ENCODE data around the gene BRSK2.

Gene BRSK2

DNA sequence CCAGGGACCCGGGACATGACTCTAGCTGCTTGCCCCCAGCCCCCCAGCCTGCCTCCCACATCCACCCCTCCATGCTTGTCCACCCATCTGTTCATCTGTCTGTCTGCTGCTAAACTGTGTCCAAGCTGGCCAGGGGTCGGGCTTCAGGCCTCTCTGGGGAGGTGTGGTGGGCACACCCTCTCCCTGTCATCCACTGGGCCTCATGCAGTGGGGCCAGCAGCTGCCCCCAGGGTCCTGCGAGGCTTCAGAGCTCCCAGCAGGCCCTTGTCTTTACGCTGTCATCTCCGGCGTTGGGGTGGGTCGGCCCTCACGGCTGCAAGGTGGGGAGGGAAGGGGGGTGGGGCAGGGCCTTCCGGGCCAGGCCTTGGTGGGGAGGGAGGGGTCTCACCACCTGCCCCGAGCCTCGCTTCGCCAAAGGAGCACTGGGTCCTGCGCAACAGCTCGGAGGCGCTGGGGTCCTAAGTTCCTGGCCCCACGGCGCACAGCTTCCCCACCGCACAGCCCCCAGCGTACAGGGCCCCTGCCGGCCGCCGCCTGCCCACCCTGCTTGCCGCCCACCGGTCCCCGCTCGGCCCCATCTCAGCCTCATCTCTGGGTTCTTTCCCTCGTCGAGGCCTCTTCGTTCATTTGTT is 70.1 kb downstream of the BRSK2 start:
- Histone ChIP-seq H3K9me2 (replicated peaks; ENCODE audit: insufficient read depth, low read length) (no peaks in the 10 kb centered on the region), H3K79me2 (ENCODE audit: low read length) (no peaks in the 10 kb centered on the region), H4K20me1 (ENCODE audit: insufficient read depth, low read length) (no peaks in the 10 kb centered on the region), H2AFZ (ENCODE audit: low read length) (no peak overlapping the region), H3K36me3 (replicated peaks; ENCODE audit: insufficient read depth, low read length) (no peaks in the 10 kb centered on the region), H3K9me3 (replicated peaks; ENCODE audit: insufficient read depth, low read length) (no peaks in the 10 kb centered on the region), H3K4me2 (ENCODE audit: low read depth, low read length) (no peak overlapping the region), H3K9ac (ENCODE audit: low read length) (no peak overlapping the region), H3F3A (ENCODE audit: insufficient read depth, low read length) (no peaks in the 10 kb centered on the region), H3K4me1 (ENCODE audit: low read length) (no peaks in the 10 kb centered on the region), H3K27ac (ENCODE audit: low read length) (no peak overlapping the region), H3K4me3 (ENCODE audit: low read length) (no peak overlapping the region), H3K27me3 (replicated peaks; ENCODE audit: insufficient read depth, low read length) (peaks cover under 1% of the 10 kb centered on the region; the same call in 1 of the 2 replicates)
- TF ChIP-seq EZH2 (optimal IDR thresholded peaks at IDR 0.05; ENCODE audit: low read depth, low read length) (no peak), EZH2phosphoT487 (IDR thresholded peaks at IDR 0.05; ENCODE audit: low read length) (no peak)
- TF ChIP-seq, protein P1, sequence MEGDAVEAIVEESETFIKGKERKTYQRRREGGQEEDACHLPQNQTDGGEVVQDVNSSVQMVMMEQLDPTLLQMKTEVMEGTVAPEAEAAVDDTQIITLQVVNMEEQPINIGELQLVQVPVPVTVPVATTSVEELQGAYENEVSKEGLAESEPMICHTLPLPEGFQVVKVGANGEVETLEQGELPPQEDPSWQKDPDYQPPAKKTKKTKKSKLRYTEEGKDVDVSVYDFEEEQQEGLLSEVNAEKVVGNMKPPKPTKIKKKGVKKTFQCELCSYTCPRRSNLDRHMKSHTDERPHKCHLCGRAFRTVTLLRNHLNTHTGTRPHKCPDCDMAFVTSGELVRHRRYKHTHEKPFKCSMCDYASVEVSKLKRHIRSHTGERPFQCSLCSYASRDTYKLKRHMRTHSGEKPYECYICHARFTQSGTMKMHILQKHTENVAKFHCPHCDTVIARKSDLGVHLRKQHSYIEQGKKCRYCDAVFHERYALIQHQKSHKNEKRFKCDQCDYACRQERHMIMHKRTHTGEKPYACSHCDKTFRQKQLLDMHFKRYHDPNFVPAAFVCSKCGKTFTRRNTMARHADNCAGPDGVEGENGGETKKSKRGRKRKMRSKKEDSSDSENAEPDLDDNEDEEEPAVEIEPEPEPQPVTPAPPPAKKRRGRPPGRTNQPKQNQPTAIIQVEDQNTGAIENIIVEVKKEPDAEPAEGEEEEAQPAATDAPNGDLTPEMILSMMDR (IDR thresholded peaks at IDR 0.05; ENCODE audit: low read length), result no peak
- no peak for DNase-seq

DNA sequence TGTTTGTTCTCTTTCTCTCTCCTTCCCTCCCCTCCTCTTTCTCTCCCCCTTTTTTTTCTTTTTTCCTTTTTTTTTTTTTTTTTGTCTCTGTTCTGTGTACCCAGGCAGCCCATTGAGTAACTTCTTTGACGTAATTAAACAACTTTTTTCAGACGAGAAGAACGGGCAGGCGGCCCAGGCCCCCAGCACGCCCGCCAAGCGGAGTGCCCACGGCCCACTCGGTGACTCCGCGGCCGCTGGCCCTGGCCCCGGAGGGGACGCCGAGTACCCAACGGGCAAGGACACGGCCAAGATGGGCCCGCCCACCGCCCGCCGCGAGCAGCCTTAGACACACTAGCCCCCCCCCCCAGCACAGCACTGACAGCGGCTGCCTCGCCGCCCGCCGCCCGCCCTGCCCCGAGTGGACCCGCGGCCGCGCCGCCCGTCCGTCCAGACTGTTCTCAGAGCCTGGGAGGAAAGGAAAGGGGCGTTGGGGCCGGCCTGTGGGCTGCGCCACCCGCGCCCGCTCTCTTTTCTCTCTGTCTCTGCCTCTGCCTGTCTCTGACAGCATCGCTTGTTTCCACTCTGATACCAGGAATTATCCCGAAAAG is 70.8 kb downstream of the BRSK2 start:
- Histone ChIP-seq H2AFZ (ENCODE audit: low read length) (no peak overlapping the region), H3F3A (ENCODE audit: insufficient read depth, low read length) (no peaks in the 10 kb centered on the region), H3K4me1 (ENCODE audit: low read length) (no peaks in the 10 kb centered on the region), H3K4me3 (ENCODE audit: low read length) (no peak overlapping the region), H3K9ac (ENCODE audit: low read length) (no peak overlapping the region), H4K20me1 (ENCODE audit: insufficient read depth, low read length) (no peaks in the 10 kb centered on the region), H3K9me2 (replicated peaks; ENCODE audit: insufficient read depth, low read length) (no peaks in the 10 kb centered on the region), H3K27me3 (replicated peaks; ENCODE audit: insufficient read depth, low read length) (no peaks in the 10 kb centered on the region; the same call in 1 of the 2 replicates), H3K36me3 (replicated peaks; ENCODE audit: insufficient read depth, low read length) (no peaks in the 10 kb centered on the region), H3K27ac (ENCODE audit: low read length) (no peak overlapping the region), H3K4me2 (ENCODE audit: low read depth, low read length) (no peak overlapping the region), H3K79me2 (ENCODE audit: low read length) (no peaks in the 10 kb centered on the region), H3K9me3 (replicated peaks; ENCODE audit: insufficient read depth, low read length) (no peaks in the 10 kb centered on the region)
- TF ChIP-seq, protein P1 (IDR thresholded peaks at IDR 0.05; ENCODE audit: low read length), result no peak
- no peak for TF ChIP-seq EZH2 (optimal IDR thresholded peaks at IDR 0.05; ENCODE audit: low read depth, low read length)
- no peak for TF ChIP-seq EZH2phosphoT487 (IDR thresholded peaks at IDR 0.05; ENCODE audit: low read length)
- no peak for DNase-seq

- no peaks in the 10 kb centered on the region for H3F3A ChIP-seq (ENCODE audit: insufficient read depth, low read length)
- H3K4me2 ChIP-seq (ENCODE audit: low read depth, low read length), result no peak overlapping the region
- H3K4me1 ChIP-seq (ENCODE audit: low read length), result no peaks in the 10 kb centered on the region
- H3K27me3 ChIP-seq (replicated peaks; ENCODE audit: insufficient read depth, low read length), result no peaks in the 10 kb centered on the region; the same call in 1 of the 2 replicates
- no peak overlapping the region for H3K9ac ChIP-seq (ENCODE audit: low read length)
- H3K27ac ChIP-seq (ENCODE audit: low read length), result no peak overlapping the region
- no peaks in the 10 kb centered on the region for H4K20me1 ChIP-seq (ENCODE audit: insufficient read depth, low read length)
- TF ChIP-seq EZH2 (optimal IDR thresholded peaks at IDR 0.05; ENCODE audit: low read depth, low read length), result no peak
- TF ChIP-seq, protein P1 (IDR thresholded peaks at IDR 0.05; ENCODE audit: low read length), result no peak
- no peak for TF ChIP-seq EZH2phosphoT487 (IDR thresholded peaks at IDR 0.05; ENCODE audit: low read length)
- H3K79me2 ChIP-seq (ENCODE audit: low read length), result no peaks in the 10 kb centered on the region
- no peaks in the 10 kb centered on the region for H3K9me3 ChIP-seq (replicated peaks; ENCODE audit: insufficient read depth, low read length)
- no peak overlapping the region for H2AFZ ChIP-seq (ENCODE audit: low read length)
- no peak for DNase-seq
- H3K9me2 ChIP-seq (replicated peaks; ENCODE audit: insufficient read depth, low read length), result no peaks in the 10 kb centered on the region
- H3K36me3 ChIP-seq (replicated peaks; ENCODE audit: insufficient read depth, low read length), result no peaks in the 10 kb centered on the region
- H3K4me3 ChIP-seq (ENCODE audit: low read length), result no peak overlapping the region
Observed at GRCh38 chr11:1460986-1461825, 71.5 kb downstream of the BRSK2 start.
